ENCODE measurements around the gene CHCHD6. TPM values are rescaled to one million over a fixed set of nuclear protein-coding genes. Genes with fewer than 3 reads are reported as not detected.

Gene CHCHD6
- polyA plus RNA-seq, 4 donors: 16.9 to 24.7 (median 22.0) TPM

DNA sequence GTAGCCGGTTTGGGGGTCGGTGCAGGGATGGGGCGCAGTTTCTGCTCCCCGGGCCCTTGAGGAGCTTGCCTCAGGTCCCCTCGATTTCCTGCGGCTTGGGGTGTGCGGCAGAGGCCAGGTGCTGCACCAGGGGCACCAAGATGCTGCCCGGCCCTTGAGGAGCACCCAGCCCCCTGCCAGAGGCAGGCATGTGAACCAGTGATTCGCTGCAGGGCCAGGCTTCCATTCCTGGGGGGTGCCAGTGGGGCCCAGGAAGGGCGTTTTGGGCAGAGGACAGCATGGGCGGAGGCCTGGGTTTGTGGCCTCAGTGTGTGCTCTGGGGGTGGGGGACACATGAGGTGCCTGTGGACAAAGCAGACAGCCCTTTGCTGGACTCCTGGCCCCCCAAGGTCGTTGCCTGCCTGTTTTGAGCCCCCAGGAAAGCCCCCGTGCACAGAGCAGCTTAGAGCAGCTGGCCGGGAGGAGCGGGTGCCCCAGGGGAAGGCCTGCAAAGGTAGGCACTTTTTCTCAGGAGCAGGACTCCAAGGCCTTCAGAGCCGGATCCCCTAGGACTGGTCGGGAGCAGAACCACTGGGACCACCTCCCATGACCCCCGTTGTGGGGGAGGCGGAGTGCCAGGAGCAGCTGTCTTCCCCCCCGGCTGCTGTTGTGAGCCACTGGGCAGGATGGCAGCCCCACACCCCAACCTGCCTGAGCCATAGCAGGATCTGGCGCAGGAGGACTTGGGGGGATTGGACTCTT lies 280.5 kb downstream of the CHCHD6 start:
- DNase-seq (ENCODE audit: low read depth in 4 of 4, low spot score in 2 of 4): no peak

DNA sequence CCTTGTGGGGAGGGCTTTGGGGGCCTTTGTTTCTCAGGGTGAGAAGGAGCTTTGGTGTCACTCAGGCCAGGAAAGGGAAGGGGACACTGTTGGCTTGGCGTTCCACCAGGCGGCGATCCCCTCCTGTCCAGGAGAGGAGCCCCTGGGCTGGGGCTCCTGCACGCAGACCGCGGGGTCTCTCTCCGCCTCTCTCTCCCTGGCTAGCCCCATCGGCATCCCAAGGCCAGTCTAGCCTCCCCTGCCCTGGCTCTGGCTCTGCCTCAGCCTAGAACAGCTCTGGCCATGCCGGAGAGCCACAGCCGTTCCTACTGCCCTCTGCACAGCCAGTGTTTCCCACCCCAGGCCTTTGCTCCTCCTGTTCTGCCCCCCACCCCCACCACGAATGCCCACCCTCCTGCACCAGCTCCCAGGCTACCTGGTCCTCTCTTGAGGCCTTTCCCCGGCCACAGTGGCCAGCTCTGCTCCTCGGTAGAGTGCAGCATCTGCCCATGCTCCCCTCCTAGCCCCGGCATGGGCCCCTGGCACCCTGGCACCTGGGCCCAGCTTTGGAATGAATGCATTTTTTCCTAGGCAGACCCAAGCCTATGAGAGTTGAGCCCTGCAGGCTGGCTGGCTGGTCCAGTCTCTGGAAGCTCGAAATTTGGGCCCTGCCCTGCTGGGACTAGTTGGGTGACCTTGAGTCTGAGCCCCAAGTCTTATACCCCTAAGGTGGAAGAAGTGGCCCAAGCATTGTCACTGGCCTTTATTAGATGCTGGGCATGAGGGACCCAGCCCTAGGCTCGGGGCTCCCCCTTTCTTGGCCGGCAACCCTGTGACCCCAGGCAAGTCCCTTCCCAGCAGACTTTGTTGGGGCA lies 281.3 kb downstream of the CHCHD6 start:
- DNase-seq (ENCODE audit: low read depth in 4 of 4, low spot score in 2 of 4): no peak

DNA sequence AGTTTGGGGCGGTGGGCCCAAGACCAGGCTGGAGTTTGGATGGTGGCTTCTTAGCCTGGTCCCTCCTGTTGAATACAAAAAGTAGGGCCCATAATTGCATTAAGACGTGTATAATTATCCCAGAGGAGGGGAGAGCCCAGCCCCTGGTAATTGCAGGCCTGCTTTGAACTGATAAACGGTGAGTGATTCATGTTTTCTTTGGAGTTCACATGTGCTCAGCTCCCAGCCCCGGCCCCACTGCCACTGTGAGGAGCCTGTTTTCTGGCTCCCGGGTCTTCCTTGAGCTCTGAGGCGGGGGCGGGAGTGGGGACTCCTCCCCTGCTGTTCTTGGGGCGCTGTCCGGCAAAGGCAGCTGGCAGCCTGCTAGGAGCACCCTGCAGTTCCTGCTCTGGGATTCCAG lies 282.0 kb downstream of the CHCHD6 start:
- DNase-seq (ENCODE audit: low read depth in 4 of 4, low spot score in 2 of 4): no peak

DNA sequence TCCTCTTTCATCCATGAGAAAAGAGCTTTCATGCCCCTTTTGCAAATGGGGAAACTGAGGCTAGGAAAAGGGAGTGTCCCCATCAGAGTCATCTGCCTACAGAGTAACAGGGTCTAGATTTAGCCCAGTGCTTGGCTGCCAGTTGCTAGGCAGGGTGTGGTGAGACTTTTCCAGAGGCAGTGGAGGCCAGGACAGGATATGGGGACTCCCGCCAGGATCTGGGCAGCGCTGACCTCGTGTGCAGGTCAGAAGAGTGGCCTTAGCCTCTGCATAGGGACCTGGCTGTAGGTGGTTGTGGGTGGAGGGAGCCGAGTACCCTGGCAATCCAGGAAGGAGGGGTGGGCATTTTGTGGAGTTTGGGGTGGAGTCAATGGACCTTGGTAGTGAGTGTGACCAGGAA lies 283.1 kb downstream of the CHCHD6 start:
- DNase-seq (ENCODE audit: low read depth in 4 of 4, low spot score in 2 of 4): no peak

DNA sequence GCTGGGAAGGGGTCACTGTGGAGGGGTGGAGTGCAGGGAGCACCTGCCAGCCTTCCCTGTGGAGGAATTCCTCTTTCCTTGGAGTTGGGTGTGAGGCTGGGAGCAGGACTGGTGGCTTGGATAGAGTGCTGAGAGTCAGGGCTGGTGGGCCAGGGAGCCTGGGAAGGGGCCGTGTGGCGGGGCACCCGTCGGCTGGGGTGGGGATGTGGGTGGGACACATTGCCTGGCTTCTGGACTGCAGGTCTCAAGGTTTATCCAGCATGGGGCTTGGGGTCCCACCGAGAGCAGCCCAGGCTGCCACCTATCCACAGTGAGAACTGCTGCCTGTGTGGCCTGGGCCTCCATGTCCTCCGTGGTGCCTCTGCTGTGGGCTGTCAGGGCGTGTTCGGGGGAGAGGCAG lies 283.6 kb downstream of the CHCHD6 start:
- DNase-seq (ENCODE audit: low read depth in 4 of 4, low spot score in 2 of 4): no peak

DNA sequence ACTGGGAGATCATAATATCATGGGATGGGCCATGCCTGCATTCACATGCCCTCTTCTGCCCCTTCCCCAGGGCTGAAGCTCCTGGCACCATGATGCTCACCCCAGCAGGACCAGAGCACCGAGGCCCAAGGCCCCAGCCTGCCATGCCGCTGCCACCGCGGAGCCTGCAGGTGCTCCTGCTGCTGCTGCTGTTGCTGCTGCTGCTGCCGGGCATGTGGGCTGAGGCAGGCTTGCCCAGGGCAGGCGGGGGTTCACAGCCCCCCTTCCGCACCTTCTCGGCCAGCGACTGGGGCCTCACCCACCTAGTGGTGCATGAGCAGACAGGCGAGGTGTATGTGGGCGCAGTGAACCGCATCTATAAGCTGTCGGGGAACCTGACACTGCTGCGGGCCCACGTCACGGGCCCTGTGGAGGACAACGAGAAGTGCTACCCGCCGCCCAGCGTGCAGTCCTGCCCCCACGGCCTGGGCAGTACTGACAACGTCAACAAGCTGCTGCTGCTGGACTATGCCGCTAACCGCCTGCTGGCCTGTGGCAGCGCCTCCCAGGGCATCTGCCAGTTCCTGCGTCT lies 284.5 kb downstream of the CHCHD6 start:
- DNase-seq (ENCODE audit: low read depth in 4 of 4, low spot score in 2 of 4): no peak

- DNase-seq (ENCODE audit: low read depth in 4 of 4, low spot score in 2 of 4): no peak
Observed at GRCh38 chr3:126989316-126990023, 285.4 kb downstream of the CHCHD6 start.

- no peak for DNase-seq (ENCODE audit: low read depth in 4 of 4, low spot score in 2 of 4)
Observed at GRCh38 chr3:126990024-126990700, 286.1 kb downstream of the CHCHD6 start.

DNA sequence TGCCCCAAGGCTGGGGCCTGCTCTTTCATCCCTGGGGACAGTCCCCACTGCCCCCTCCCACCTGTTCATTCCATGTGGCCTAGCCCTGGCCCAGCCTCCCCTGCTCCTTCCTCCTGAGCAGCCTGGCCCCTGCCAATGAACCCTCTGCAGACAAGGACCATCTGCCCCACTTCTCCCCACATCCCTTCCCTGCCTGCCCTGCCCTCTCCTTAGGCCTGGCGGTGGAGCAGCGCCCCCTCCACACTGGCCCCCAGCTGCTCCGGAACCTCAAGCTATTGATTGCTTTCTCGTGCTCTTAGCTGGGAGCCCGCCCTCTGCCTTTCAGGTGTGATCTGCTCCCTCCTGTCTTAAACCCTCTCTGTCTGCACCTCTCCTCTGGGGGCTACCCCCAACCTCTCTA lies 286.9 kb downstream of the CHCHD6 start:
- DNase-seq (ENCODE audit: low read depth in 4 of 4, low spot score in 2 of 4): no peak

DNA sequence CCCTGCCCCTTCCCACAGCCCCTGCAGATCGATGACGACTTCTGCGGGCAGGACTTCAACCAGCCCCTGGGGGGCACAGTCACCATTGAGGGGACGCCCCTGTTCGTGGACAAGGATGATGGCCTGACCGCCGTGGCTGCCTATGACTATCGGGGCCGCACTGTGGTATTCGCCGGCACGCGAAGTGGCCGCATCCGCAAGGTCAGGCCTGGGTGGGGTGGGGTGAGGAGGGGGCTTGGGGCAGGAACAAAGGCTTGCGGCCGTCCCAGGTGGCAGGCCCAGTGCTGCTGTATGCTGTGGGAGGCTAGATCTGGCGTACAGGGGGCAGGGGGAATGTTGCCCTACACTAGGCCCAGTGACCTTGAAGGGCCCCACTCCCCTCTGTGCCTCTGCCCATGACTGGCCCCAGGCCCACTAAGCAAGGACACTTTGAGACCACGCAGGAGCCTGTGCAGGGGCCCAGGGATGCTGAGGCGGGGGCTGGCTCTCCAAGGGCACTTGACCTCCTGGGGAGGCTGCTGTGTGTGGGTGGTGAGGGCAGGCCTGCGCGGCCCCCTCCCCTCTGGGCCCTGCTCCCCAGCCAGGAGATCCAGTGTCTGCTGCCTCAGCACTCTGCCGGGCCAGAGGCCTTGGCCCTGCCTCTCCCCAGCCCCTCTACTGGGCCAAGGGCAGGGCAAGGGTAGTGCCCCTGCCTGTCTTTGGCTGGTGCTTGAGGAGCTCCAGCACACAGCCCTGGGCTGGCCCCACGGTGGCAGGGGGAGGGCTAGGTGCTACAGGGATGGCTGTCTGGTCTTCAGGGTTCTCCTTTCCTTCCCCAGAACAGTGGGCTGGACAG lies 287.5 kb downstream of the CHCHD6 start:
- DNase-seq (ENCODE audit: low read depth in 4 of 4, low spot score in 2 of 4): no peak

GRCh38 chr3:126992216-126992615 lies 288.2 kb downstream of the CHCHD6 start:
- no peak for DNase-seq (ENCODE audit: low read depth in 4 of 4, low spot score in 2 of 4)

DNA sequence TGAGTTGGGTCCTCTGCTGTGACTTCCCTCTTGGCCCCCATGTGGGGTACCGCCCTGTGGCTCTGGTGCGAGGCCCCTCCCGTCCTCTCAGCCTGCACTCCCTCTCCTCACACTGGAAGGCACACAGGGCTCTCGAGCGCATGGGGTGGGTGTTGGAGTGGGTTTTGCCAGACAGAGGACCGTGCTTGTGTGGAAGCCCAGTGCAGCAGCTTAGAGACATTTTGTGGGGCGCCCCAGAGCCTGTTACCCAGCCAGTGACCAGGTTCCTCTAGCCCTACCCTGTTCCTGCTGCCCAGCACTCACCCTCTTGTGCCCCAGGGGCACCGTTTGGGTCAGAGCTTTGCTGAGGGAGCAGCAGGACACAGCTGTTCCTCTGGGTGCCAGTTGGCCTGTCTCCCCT lies 288.7 kb downstream of the CHCHD6 start:
- no peak for DNase-seq (ENCODE audit: low read depth in 4 of 4, low spot score in 2 of 4)

GRCh38 chr3:126993436-126993835 lies 289.4 kb downstream of the CHCHD6 start:
- no peak for DNase-seq (ENCODE audit: low read depth in 4 of 4, low spot score in 2 of 4)

DNA sequence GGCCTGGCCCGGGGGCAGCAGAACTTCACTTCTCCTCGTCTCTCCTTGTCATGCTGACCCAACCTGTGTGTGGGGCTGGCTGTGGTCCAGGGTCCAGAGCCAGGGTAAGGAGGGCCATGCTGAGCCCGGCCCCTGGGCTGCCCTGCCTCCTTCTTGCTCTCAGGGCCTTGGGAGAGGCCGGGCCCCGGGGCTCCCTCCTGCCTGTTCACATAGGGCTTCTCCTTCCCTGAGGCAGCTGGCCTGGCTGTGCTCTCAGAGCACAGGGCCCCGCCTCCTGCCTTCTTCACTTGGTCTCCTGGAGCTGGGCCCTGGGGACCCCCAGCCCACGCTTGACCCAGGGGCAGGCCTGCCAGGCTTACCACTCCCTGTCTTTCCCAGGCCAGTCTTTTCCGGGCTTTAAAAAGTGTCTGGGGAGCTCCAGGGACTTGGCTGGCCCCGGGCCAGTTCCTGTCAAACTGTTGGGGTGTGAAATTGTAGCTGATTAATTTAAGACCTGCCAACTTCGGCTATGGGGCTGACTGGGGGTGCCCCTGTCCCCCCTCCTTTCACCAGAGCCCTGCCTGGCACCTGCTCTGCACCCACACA lies 290.7 kb downstream of the CHCHD6 start:
- no peak for DNase-seq (ENCODE audit: low read depth in 4 of 4, low spot score in 2 of 4)

DNA sequence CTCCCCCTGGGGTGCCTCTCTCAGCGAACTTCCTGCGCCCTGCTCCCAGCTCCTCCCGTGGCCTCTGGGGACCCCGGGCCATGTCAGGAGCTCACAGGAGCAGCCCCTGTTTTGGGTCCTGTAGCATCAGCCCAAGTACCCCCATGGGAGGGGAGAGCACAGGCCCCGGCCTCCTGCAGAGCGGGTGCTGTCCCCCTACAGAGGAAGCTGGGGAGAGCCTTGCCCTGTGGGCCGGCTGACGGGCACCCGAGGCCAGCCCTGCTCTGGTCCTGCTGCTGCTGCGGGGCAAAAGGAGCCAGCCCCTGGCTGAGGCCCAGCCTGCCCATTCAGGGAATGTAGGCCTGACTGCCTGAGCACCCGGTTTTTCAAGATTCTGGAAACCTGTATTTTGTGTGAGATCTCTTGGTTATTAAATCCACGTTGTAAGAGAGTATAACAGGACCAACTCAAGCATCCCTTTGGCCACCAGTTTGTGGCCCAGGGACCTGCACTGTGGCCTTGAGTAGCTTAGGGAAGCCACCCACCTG lies 291.3 kb downstream of the CHCHD6 start:
- DNase-seq (ENCODE audit: low read depth in 4 of 4, low spot score in 2 of 4): no peak

DNA sequence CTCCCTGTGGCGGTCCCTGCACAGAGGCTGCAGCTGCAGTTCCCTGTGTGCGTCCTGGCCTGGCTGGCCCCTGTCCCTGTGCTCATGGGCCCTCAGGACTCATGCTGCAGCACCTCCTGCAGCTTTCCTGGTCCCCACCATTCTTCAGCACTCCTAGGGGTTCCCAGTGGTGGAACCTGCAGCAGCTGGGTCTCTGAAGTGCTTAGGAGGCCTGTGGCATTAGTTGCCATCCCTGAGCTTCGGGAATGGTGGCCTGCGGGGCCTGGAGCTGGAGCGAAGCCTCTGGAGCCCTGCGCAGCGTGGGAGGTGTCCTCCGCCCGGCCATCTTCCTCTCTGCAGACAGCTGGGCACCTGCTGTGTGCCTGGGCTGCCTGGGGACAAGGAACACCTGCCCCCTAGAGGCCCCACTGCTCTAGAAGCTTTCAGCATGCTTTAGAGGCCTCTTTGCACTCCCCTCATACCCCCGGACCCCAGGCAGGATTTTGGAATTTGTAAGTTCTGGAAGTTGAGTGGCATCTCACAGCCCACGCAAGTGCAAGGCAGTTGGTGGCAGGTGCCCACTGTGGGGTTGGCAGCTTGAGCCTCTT lies 292.0 kb downstream of the CHCHD6 start:
- DNase-seq (ENCODE audit: low read depth in 4 of 4, low spot score in 2 of 4): no peak

GRCh38 chr3:126996905-126997304 lies 292.9 kb downstream of the CHCHD6 start:
- no peak for DNase-seq (ENCODE audit: low read depth in 4 of 4, low spot score in 2 of 4)

- DNase-seq (ENCODE audit: low read depth in 4 of 4, low spot score in 2 of 4): no peak
Observed at GRCh38 chr3:126997455-126998038, 293.5 kb downstream of the CHCHD6 start.

All from left renal cortex interstitium (tissue), 4 donors.